DND-41 (cell line): ENCODE results near the gene BRPF3.

ENCODE experiments used
- ATAC-seq: fragments of 200-7000 bp; cut with Tn5 transposase; 3 replicates; pipeline ENCODE4 v1.9.1; 2021; ENCODE audit warnings: low read depth; ENCODE audit not compliant: insufficient read depth
- DNase-seq: peaks from one replicate; pipeline ENCODE4 v3.0.0-alpha.2; 2020
- H2AFZ ChIP-seq: 2 replicates; pipeline ENCODE4 v1.6.0; 2012; ENCODE audit warnings: low read depth, low read length
- H3K27ac ChIP-seq: 2 replicates; pipeline ENCODE4 v1.5.1; 2012; ENCODE audit warnings: low read length, inconsistent platforms
- H3K27me3 ChIP-seq: fragments of 200-600 bp; sonication (generic); 2 replicates; pipeline ENCODE4 v1.6.0; 2012; ENCODE audit warnings: low read length, mild to moderate bottlenecking, inconsistent platforms; ENCODE audit not compliant: insufficient read depth, poor library complexity
- H3K36me3 ChIP-seq: 2 replicates; pipeline ENCODE4 v1.5.1; 2012; ENCODE audit warnings: low read length, inconsistent platforms; ENCODE audit not compliant: insufficient read depth
- H3K4me1 ChIP-seq: 2 replicates; pipeline ENCODE4 v1.5.1; 2012; ENCODE audit warnings: mild to moderate bottlenecking, low read length; ENCODE audit not compliant: insufficient read depth
- H3K4me2 ChIP-seq: 2 replicates; pipeline ENCODE4 v1.6.0; 2012; ENCODE audit warnings: mild to moderate bottlenecking, moderate library complexity, low read length, inconsistent platforms; ENCODE audit not compliant: insufficient read depth
- H3K4me3 ChIP-seq, 2 experiments: fragments of 200-600 bp in 1 of 2; shearing (Covaris generic) in 1 of 2; 2 replicates each; pipeline ENCODE4 v1.5.1; 2012 to 2016; ENCODE audit warnings: inconsistent platforms in 2 of 2, low read length in 2 of 2, mild to moderate bottlenecking in 2 of 2, low read depth in 1 of 2, moderate library complexity in 1 of 2
- H3K79me2 ChIP-seq: 2 replicates; pipeline ENCODE4 v1.6.0; 2012; ENCODE audit warnings: low read length, inconsistent platforms; ENCODE audit not compliant: insufficient read depth
- H3K9ac ChIP-seq: 2 replicates; pipeline ENCODE4 v1.6.0; 2012; ENCODE audit warnings: low read depth, mild to moderate bottlenecking, inconsistent platforms, low read length, moderate library complexity
- H3K9me3 ChIP-seq: 2 replicates; pipeline ENCODE4 v1.5.1; 2012; ENCODE audit warnings: low read length, moderate library complexity, mild to moderate bottlenecking, inconsistent platforms; ENCODE audit not compliant: insufficient read depth, severe bottlenecking
- H4K20me1 ChIP-seq: 2 replicates; pipeline ENCODE4 v1.6.0; 2012; ENCODE audit warnings: low read length; ENCODE audit not compliant: insufficient read depth
- EZH2 ChIP-seq: IDR thresholded peaks from 3 replicates; pipeline ENCODE4 v1.6.1; 2012; ENCODE audit warnings: borderline replicate concordance, low read depth, mild to moderate bottlenecking, moderate library complexity, low read length, inconsistent platforms; ENCODE audit not compliant: severe bottlenecking
- TF ChIP-seq, protein P1 (sequence below): IDR thresholded peaks from 2 replicates; pipeline ENCODE4 v1.5.1; 2012; ENCODE audit warnings: borderline replicate concordance, low read length, moderate library complexity, mild to moderate bottlenecking; ENCODE audit not compliant: poor library complexity, severe bottlenecking; ENCODE audit errors: extremely low read depth

BRPF3 gene

DNA sequence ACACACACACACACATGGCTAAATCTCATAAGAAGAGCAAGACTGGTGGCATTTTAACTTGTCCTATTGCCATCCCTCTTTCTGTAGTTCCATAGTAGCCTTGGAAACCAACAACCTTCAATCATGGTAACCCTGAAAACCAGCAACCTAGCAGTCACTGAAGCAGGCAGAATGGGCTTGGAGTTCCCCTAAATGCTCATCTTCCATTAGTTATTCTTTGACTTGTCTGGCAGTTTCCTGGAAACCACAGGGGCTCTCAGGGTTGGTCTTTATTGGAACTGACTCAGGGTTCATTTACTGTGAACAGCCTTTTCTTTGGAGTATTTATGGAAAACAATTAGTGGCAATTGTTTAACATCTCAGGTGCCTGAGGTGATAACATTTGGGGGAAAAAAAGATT is 19.4 kb upstream of the BRPF3 start:
- no peaks in the 10 kb centered on the region for H3K36me3 ChIP-seq
- TF ChIP-seq, protein P1, sequence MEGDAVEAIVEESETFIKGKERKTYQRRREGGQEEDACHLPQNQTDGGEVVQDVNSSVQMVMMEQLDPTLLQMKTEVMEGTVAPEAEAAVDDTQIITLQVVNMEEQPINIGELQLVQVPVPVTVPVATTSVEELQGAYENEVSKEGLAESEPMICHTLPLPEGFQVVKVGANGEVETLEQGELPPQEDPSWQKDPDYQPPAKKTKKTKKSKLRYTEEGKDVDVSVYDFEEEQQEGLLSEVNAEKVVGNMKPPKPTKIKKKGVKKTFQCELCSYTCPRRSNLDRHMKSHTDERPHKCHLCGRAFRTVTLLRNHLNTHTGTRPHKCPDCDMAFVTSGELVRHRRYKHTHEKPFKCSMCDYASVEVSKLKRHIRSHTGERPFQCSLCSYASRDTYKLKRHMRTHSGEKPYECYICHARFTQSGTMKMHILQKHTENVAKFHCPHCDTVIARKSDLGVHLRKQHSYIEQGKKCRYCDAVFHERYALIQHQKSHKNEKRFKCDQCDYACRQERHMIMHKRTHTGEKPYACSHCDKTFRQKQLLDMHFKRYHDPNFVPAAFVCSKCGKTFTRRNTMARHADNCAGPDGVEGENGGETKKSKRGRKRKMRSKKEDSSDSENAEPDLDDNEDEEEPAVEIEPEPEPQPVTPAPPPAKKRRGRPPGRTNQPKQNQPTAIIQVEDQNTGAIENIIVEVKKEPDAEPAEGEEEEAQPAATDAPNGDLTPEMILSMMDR = no peak
- no peak for TF ChIP-seq EZH2
- H2AFZ ChIP-seq = no peak overlapping the region
- no peak overlapping the region for H3K4me3 ChIP-seq
- DNase-seq (no peak), ATAC-seq (no peak)
- H4K20me1 ChIP-seq = no peaks in the 10 kb centered on the region
- no peak overlapping the region for H3K4me2 ChIP-seq
- H3K79me2 ChIP-seq = no peaks in the 10 kb centered on the region
- H3K27me3 ChIP-seq = no peaks in the 10 kb centered on the region
- H3K27ac ChIP-seq = no peak overlapping the region
- no peaks in the 10 kb centered on the region for H3K9me3 ChIP-seq
- no peak overlapping the region for H3K9ac ChIP-seq
- no peaks in the 10 kb centered on the region for H3K4me1 ChIP-seq

GRCh38 chr6:36178544-36178943 is 18.0 kb upstream of the BRPF3 start:
- H3K4me1 ChIP-seq = no peaks in the 10 kb centered on the region
- H3K9ac ChIP-seq = no peak overlapping the region
- no peak overlapping the region for H3K27ac ChIP-seq
- no peak overlapping the region for H3K4me2 ChIP-seq
- H3K27me3 ChIP-seq = no peaks in the 10 kb centered on the region
- no peaks in the 10 kb centered on the region for H3K9me3 ChIP-seq
- no peak overlapping the region for H3K4me3 ChIP-seq
- H4K20me1 ChIP-seq = no peaks in the 10 kb centered on the region
- ATAC-seq = no peak
- no peak for TF ChIP-seq EZH2
- TF ChIP-seq, protein P1 = no peak
- no peak for DNase-seq
- H3K79me2 ChIP-seq = no peaks in the 10 kb centered on the region
- no peaks in the 10 kb centered on the region for H3K36me3 ChIP-seq
- no peak overlapping the region for H2AFZ ChIP-seq

DNA sequence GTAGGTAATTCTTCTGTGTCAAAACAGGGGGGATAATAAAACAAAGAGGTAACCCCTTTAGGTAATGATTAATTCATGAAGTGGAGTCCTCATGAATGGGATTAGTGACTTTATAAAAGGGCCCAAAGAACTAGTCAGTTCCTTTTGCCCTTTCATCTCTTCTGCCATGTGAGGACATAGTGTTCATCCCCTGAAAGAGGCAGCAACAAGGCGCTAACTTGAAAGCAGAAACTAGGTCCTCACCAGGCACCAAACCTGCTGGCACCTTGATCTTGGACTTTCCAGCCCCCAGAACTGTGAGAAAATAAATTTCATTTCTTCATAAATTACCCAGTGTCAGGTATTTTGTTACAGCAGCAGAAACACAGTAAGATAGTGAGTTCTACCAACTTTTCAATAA is 16.4 kb upstream of the BRPF3 start:
- Histone ChIP-seq H3K4me3 (no peak overlapping the region), H3K4me2 (no peak overlapping the region), H3K79me2 (no peaks in the 10 kb centered on the region), H3K27me3 (no peaks in the 10 kb centered on the region), H3K9me3 (no peaks in the 10 kb centered on the region), H2AFZ (no peak overlapping the region), H3K9ac (no peak overlapping the region), H3K36me3 (no peaks in the 10 kb centered on the region), H3K4me1 (no peaks in the 10 kb centered on the region), H4K20me1 (no peaks in the 10 kb centered on the region), H3K27ac (no peak overlapping the region)
- ATAC-seq (no peak), DNase-seq (no peak)
- no peak for TF ChIP-seq EZH2
- TF ChIP-seq, protein P1 = no peak

DNA sequence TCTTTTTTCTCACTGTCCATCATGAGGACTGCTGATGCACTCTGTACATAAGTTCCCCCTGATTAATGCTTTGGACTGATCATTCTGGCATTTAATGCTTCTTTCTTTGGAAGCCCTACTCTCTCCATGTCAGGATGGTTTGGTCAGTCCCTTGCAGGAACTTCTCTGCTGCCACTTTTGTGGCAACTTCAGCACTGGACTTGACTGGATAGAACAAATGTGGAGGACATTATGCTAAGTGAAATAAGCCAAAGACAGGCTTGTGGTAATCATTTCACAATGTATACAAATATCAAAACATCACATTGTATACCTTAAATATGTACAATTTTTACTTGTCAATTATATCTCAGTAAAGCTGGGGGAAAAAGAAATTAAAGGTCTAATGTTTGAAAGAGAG is 12.2 kb upstream of the BRPF3 start:
- Histone ChIP-seq H4K20me1 (no peaks in the 10 kb centered on the region), H3K27me3 (no peaks in the 10 kb centered on the region), H3K4me3 (no peak overlapping the region), H3K4me1 (no peaks in the 10 kb centered on the region), H3K9ac (no peak overlapping the region), H3K4me2 (no peak overlapping the region), H3K79me2 (no peaks in the 10 kb centered on the region), H3K36me3 (no peaks in the 10 kb centered on the region), H3K9me3 (no peaks in the 10 kb centered on the region), H2AFZ (no peak overlapping the region), H3K27ac (no peak overlapping the region)
- no peak for DNase-seq
- ATAC-seq = no peak
- TF ChIP-seq EZH2 = no peak
- TF ChIP-seq, protein P1 = no peak
